Measurements from ENCODE around the gene RCAN2.

RCAN2 gene

DNA sequence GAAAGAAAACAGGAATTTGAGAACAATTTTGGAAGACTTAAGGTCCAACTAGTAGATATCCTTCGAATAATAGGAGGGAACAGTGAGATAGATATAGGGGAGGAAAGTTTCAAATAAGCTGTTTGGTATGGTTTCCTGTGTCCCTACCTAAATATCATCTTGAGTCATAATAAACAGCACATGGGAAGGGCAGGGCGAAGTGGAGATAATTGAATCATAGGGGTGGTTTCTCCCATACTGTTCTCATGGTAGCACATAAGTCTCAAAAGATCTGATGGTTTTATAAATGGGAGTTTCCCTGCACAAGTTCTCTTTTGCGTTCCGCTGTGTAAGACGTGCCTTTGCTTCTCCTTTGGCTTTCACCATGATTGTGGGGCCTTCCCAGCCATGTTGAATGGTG is 281.0 kb downstream of the RCAN2 start:
- DNase-seq, result no peak
- in situ Hi-C loops (cut with MboI; ENCODE audit: low pct_unique_long_range_greater_than_20kb, low sequenced_read_pairs), result no loop called here

DNA sequence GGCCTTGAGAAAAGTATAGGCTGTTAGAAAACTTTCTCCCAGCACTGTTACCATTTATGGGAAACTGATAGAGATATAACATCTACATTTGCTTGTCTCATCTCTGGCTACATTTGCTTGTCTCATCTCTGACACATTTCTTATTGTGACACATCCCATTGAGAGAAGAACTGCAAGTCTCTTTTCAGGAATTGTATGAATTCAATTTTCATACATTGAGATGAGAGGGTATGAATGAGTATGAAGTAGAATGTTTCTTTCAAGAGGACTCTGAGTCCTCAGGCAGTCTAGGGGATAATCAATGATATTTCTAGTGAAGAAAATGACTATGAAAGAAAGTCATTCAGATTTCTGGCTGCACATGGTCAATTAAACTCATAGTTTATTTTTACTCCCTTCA is 282.9 kb downstream of the RCAN2 start:
- no peak for DNase-seq
- in situ Hi-C loops (cut with MboI; ENCODE audit: low pct_unique_long_range_greater_than_20kb, low sequenced_read_pairs), result no loop called here

DNA sequence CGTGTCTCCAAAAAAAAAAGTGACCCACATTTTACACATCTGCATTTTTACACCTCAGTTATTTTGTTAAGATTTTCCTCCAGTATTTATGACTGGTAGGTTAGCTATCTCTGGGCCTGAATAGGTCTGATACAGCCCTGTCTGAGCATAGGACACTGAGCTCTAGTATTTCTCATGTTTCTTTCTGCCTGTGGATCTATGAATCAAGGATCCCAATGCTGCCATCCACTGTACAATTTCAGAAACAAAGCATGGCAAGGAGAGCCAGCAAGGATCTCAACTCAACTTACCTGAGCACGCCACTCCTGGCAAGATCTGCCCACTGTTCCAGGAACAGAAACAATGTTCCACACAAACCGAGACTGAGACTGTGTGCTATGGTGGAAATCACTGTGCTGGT is 284.1 kb downstream of the RCAN2 start:
- no peak for DNase-seq
- in situ Hi-C loops (cut with MboI; ENCODE audit: low pct_unique_long_range_greater_than_20kb, low sequenced_read_pairs), result no loop called here

DNA sequence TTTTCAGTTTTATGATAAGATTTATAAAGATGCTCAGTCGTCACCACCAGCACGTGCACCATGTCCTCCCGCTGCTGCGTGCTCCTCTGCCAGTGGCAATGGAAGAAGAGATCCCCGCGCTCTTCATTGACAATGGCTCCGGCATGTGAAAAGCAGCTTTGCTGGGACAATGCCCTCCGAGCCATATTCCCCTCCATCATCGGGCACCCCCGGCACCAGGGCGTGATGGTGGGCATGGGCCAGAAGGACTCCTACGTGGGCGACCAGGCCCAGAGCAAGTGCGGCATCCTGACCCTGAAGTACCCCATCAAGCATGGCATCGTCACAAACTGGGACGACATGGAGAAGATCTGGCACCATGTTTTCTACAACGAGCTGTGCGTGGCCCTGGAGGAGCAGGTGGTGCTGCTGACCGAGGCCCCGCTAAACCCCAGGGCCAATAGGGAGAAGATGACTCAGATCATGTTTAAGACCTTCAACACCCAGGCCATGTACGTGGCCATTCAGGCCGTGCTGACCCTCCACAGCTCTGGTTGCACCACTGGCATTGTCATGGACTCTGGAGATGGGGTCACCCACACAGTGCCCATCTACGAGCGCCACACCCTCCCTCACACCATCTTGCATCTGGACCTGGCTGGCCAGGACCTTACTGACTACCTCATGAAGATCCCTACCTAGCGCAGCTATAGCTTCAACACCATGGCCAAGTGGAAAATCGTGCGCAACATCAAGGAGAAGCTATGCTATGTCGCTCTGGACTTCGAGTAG is 286.2 kb downstream of the RCAN2 start:
- in situ Hi-C loops (cut with MboI; ENCODE audit: low pct_unique_long_range_greater_than_20kb, low sequenced_read_pairs), result no loop called here
- no peak for DNase-seq

DNA sequence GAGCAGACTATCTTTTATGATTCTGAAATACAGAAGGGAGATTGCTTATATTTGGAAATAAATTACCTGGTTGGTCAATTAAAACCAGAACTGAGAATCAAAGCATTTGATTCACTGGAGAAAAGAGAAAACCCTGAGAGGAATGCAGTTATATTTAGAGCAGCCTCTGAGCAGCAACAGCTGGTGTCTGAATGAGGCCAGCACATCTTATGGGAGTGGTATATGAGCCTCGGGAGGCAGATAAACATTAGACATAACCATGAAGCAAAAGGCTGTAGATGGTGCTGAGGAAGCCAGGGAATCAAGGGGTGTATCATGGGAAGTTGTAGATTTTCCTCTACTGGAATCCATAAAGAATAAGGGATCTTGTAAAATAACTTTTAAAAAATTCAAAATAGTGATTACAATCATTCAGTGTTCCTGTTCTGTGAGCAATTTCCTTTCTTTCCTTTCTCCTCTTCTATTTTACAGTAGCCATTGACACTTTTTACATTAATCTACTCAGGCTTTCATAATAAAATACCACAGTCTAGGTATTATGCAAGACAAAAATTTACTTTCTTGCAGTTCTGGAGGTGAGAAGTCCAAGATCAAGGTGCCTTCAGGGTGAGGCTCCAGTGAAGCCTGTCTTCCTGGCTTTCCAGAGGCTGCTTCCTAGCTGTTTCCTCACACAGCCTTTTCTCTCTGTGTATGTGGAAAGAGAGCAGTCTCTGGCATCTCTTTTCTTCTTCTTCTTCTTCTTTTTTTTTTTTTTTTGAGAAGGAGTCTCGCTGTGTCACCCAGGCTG is 287.7 kb downstream of the RCAN2 start:
- in situ Hi-C loops (cut with MboI; ENCODE audit: low pct_unique_long_range_greater_than_20kb, low sequenced_read_pairs), result no loop called here
- no peak for DNase-seq

DNA sequence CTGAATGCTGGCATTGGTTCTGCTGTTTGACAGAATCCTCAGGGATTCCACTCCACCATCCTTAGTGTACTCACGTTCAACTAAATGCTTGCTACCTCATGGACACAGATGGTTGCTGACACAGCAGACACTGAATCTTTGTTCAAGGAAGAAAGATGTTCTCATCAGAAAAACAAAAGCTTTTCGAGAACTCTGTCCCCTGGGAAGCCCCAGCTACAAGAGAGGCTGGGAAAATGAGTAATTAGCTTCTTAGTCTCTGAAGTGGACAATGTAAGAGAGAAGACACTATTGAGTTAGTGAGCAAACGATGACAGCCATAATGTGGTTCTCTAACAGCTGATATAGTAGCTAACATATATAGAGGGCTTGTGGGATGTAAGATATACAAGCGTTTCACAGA is 289.5 kb downstream of the RCAN2 start:
- in situ Hi-C loops (cut with MboI; ENCODE audit: low pct_unique_long_range_greater_than_20kb, low sequenced_read_pairs), result no loop called here
- DNase-seq, result no peak

DNA sequence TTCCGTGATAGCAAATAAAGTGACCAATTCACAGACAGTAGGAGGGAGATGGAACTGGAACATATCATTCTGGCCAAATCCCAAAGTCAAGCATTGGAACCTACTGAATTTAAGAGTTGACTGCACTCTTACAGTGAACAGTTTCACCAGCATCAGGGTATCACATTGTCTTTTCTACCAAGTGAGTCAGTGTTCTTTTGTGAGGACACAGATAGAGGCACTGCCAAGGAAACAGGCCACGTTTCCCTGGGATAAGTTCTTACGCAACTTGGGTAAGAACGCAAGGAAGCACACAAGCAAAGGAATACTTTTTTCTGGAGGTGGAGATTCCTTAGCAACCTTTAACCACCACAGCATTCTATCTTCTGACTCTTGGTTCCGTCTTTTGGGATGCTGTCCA is 291.9 kb downstream of the RCAN2 start:
- no peak for DNase-seq
- in situ Hi-C loops (cut with MboI; ENCODE audit: low pct_unique_long_range_greater_than_20kb, low sequenced_read_pairs), result no loop called here

DNA sequence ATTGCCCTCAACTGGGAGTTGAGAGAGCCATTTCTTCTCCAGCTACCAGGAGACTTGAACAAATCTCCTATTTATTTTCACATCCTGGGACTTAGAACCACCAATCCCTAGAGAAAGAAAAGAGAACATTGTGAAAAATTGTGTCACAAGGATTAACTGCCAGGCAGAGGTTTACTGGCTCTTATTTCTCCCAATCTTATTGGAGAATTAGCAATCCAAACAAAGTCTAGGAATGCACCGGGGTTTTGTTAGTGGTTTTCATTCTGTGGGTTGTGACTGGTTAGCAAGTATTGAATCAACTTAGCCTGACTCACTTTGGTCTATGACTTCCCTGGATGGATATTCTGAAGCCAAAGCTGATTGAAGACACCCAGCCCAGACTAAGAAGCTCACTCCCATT is 299.3 kb downstream of the RCAN2 start:
- DNase-seq, result no peak
- in situ Hi-C loops (cut with MboI; ENCODE audit: low pct_unique_long_range_greater_than_20kb, low sequenced_read_pairs), result no loop called here

DNA sequence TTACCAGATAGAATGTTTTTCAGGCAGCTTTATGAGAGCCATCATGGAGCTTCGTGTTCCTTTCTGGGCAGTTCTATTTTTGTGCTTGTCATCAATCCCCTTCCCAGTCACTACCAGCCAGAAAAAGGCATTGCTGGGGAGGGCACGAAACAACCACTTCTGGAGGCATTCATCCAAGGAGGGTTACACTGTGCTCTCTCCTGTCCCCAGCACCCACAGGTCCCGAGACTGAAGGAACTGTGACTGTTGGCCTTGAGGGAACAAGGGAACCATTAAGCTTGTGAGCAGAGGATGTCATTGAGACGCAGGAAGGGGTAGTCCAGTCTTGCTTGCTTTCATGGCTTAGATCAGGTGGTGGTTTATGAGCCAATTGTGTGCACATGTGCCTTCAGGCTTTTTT is 300.4 kb downstream of the RCAN2 start:
- DNase-seq, result no peak
- in situ Hi-C loops (cut with MboI; ENCODE audit: low pct_unique_long_range_greater_than_20kb, low sequenced_read_pairs), result no loop called here

DNA sequence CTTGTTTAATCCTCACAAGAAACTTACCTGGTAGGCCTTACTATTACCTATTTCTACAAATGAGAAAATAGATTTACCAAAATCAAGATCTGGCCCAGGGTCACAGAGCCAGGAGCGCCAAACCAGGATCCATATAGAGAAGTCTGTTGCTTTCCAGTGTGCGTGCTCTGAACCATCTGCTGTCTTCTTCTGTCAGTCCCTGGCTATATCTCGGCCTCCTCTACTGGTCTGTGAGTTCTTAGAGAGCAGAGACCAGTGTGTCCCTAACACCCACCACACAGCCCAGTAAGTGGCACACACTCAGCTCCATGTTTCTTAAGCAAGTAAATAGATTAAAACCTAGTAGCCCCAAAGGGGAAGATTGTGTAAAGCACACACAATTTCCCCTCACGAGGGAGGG is 301.5 kb downstream of the RCAN2 start:
- no peak for DNase-seq
- in situ Hi-C loops (cut with MboI; ENCODE audit: low pct_unique_long_range_greater_than_20kb, low sequenced_read_pairs), result no loop called here

DNA sequence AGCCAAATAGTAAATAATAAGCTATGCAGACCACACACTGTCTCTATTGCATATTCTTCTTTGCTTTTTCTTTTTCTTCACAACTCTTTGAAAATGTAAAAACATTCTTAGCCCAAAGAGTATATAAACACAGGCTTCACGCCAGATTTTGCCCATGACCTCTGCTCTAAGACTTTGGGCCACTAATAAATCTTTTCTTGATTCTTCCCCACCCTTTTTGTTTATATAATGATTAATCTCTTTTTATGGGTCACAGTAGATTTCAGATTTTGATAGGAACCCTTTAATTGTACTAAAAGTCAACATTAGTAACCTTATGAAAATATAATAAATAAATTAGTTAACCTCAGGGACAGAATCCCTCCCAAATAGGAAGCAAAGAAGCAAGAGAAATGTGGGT is 304.7 kb downstream of the RCAN2 start:
- in situ Hi-C loops (cut with MboI; ENCODE audit: low pct_unique_long_range_greater_than_20kb, low sequenced_read_pairs), result no loop called here
- DNase-seq, result no peak

DNA sequence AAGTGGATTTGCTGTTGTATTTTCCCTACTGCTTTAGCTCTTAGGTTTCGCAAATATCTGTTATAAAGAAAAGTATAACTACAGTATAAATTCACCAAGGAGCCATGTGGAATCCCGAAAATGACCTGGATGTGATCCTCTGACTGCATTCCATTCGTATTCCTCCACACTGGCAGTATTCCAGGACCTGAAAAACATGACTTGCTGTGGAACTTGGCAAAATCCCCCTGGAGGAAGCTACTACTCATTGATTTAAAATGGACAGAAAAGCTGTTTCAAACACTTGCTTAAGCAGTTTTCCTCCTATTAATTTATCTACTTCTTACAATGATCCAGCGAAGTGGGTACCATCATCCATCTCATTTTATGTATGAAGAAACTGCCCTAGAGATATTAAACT is 307.1 kb downstream of the RCAN2 start:
- no peak for DNase-seq
- in situ Hi-C loops (cut with MboI; ENCODE audit: low pct_unique_long_range_greater_than_20kb, low sequenced_read_pairs), result no loop called here

DNA sequence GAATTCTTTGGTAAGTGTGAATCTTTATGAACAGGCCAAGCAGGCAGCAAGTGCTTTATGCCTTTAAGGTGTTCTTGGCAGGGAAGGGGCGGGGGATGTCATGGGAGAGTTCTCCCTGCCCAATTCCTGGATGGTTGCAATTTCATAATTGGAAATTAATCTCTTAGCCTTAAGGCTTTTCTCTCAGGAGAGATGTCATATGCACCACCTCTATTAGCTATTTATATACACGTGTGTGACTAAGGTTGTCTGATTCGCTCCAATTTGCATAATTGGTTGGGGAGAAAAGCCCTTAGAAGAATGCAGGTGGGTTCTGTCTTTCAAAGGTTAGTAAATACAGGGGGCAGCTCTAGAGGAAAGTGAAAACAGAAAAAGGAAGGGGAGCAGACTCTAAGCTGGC is 315.3 kb downstream of the RCAN2 start:
- DNase-seq, result no peak
- in situ Hi-C loops (cut with MboI; ENCODE audit: low pct_unique_long_range_greater_than_20kb, low sequenced_read_pairs), result no loop called here

DNA sequence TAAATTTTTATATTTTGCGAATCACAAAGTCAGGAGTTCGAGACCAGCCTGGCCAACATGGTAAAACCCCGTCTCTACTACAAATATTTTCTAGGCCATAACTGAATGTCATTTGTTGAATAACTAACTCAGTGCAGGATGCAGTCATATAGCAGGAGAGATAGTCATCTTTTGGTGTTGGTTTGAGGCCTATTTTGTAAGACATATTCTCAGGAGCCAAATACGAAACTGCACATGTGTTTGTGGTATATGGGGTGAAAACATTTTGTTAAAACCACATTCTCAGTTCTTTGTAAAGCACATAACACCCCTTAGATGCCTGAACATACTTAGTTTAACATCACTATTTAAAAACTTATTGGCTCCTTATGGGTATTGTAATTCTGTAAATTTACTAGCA is 315.8 kb downstream of the RCAN2 start:
- in situ Hi-C loops (cut with MboI; ENCODE audit: low pct_unique_long_range_greater_than_20kb, low sequenced_read_pairs), result no loop called here
- no peak for DNase-seq

DNA sequence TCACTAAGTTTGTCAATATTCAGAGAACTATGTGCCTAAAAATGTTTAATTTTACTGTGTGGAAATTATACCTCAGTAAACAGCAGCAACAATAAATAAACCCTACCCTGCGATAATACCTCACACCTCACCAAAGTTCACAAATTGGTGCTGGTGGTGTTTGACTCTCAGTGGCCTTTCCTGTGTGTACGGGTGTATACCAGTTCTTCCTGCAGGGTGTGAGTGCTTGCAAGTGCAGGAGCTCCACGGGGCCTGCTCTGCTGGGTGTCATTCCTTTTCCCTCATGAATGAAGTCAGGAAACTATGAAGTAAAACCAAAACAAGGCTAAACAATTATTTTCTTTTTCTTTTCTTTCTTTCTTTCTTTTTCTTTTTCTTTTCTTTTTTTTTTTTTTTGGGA is 316.3 kb downstream of the RCAN2 start:
- DNase-seq, result no peak
- in situ Hi-C loops (cut with MboI; ENCODE audit: low pct_unique_long_range_greater_than_20kb, low sequenced_read_pairs), result no loop called here

DNA sequence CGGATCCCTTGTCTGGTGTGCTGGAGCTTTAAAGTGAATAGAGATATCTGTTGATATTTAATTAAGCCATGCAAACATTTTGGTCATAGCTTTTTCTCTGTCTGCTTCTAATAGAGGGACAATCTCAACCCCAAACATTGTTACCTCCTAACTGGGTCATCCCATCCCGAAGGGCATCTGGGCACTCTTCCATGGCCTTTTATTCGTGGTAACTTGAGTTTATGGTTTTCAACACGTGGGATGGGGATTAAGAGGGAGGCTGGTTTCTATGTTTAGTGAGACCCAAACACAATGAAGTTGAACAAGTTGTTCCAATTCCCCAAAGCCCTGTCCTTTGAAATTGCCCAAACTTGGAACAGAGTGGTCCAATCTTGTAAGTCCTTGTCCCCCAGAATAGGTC is 319.1 kb downstream of the RCAN2 start:
- in situ Hi-C loops (cut with MboI; ENCODE audit: low pct_unique_long_range_greater_than_20kb, low sequenced_read_pairs), result no loop called here
- DNase-seq, result no peak

All from KBM-7 (cell line).